Dendritic cell treated with granulocyte-macrophage colony-stimulating factor and Interleukin-4, amounts not matched to agents 40 ng/mL and 50 ng/mL, for 4 days (primary cell): ENCODE data around the gene B9D1.

Source experiments
- H3K27ac Mint-ChIP-seq: one replicate; pipeline ENCODE4 v1.8.0; 2022; ENCODE audit warnings: mild to moderate bottlenecking, mixed read lengths
- H3K27me3 Mint-ChIP-seq: one replicate; pipeline ENCODE4 v1.8.0; 2022; ENCODE audit warnings: mild to moderate bottlenecking, mixed read lengths
- H3K36me3 Mint-ChIP-seq: one replicate; pipeline ENCODE4 v1.8.0; 2022; ENCODE audit warnings: low read depth, mixed read lengths
- H3K4me1 Mint-ChIP-seq: one replicate; pipeline ENCODE4 v1.8.0; 2022; ENCODE audit warnings: low read depth, mixed read lengths
- H3K4me3 Mint-ChIP-seq: one replicate; pipeline ENCODE4 v1.8.0; 2022; ENCODE audit warnings: mild to moderate bottlenecking, moderate library complexity, mixed read lengths
- H3K9me3 Mint-ChIP-seq: one replicate; pipeline ENCODE4 v1.8.0; 2022; ENCODE audit warnings: mixed read lengths
- intact Hi-C: fragments of 100-400 bp; cut with micrococcal nuclease; formaldehyde crosslinking; loops from one replicate; pipeline ENCODE4 v1.15.0; 2022

B9D1 gene, protein sequence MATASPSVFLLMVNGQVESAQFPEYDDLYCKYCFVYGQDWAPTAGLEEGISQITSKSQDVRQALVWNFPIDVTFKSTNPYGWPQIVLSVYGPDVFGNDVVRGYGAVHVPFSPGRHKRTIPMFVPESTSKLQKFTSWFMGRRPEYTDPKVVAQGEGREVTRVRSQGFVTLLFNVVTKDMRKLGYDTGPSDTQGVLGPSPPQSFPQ

DNA sequence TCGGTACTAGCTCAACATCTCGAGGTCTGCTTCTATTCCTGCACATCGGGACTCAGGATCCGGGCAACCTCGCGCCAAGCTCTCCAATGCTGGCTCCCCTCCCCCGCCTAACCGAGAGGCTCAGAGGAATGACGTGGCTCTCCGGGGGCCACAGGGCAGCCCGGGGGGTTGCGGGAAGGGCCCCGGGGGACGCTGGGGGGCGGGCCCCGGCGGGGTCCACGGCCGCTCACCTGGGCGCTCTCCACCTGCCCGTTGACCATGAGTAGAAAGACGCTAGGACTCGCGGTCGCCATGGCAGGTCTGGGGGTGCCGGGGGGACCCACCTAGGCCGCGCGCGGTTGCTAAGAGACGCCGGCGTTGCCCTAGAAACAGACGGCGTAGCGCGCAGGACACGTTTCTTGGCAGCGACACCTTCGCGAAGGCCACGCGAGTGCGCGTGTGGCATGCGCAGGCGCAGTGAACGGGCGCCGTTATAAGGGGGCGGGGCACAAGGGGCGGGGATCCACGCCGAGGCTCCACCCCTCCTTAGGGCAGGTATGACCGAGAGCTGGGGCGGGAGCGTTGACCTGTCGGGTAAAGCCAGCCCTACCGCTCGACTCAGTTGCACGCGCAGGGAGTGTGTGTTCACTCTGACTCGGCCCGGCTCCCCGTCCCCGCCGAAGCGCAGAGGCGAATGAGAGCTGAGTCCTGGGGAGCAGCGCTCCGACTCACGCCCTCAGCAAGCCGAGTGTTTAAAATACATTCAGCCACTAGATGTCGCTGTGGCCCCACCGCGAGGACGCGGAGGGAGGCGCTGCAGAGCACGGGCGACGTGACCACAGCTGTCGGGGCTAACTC, at the start of gene B9D1:
Gene B9D1 (minus strand): TSS at position 447 of the 837 bp plus-strand sequence. CDS start 154 bp downstream, at position 293.
- intact Hi-C loops, result loop anchor here (1.0 to 5.0 kb wide), 4 partner anchors 85 to 404 kb away; no protein-coding TSS in a partner anchor
- H3K9me3 Mint-ChIP-seq, result no peaks in the 10 kb centered on the region
- H3K4me3 Mint-ChIP-seq, result peak within 1 kb of the TSS; percentile 76
- no peaks in the 10 kb centered on the region for H3K36me3 Mint-ChIP-seq
- H3K27me3 Mint-ChIP-seq, result peaks cover 67% of the 10 kb centered on the region
- peak within 1 kb of the TSS; percentile 53 for H3K27ac Mint-ChIP-seq
- no peaks in the 10 kb centered on the region for H3K4me1 Mint-ChIP-seq

DNA sequence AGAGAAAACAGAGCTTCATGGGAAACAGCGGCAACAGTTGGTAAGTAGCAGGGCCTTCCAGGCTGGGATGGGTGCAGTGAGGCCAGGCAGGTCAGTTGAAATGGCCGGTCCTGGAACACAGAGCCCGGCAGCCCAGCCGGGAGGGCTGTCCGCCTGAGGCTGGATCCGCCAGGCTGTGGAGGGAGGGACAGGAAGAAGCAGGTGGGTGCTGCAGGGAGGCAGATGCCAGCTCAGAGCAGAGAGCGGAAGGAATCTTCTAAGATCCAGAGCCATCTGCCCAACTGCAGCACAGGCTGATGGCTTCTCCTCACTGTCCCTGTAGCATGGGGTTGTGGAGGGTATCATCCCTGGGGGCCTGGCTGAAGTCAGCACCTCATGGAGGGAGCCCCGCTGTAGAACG, 49.1 kb upstream of the B9D1 start:
- H3K27me3 Mint-ChIP-seq, result peaks cover 37% of the 10 kb centered on the region
- no peak overlapping the region for H3K27ac Mint-ChIP-seq
- H3K4me1 Mint-ChIP-seq, result peaks cover 5% of the 10 kb centered on the region
- no peaks in the 10 kb centered on the region for H3K36me3 Mint-ChIP-seq
- no peaks in the 10 kb centered on the region for H3K9me3 Mint-ChIP-seq
- H3K4me3 Mint-ChIP-seq, result no peak overlapping the region
- intact Hi-C loops, result no loop called here

DNA sequence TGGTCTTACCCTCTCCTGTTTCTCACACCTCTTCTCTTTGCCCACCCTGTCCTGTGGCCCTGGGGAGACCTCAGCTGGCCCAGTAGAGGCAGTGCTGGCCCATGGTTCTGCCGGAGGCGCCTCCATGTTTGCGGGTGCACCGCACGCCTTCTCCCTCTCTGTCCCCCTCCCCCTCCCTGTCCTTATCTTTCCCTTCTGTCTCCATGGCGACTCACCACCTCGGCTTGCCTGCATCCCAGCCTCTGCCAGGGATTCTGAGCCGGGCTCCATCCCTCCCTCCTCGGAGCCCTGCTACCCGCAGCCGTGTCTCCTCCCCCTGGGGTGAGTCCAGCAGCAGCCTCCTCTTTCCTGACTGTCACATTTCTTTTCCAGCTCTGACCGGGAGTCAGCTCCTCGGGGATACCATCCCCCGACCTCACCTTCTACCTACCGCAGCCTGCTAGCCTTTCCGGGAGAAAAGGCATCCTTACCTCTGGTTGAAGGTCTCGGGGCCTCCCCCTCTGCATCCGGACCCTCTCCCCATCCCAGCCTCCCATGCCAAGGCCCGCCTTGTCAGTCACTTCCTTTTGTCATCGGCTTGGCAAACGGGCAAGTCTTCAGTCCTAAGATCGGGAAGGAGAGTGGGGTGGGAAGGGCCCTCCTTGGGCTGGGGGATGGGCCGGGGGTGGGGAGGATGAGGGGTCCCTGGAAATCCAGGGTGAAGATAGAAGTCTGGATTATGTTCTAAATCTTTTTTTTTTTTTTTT, 48.5 kb upstream of the B9D1 start, which contains the start of gene RNF112:
Gene RNF112 (plus strand): TSS at position 358 of the 746 bp plus-strand sequence. CDS start 177 bp downstream, at position 535.
- Mint-ChIP-seq H3K27me3 (peaks cover 35% of the 10 kb centered on the region), H3K4me3 (no peak within 1 kb of the TSS), H3K9me3 (no peaks in the 10 kb centered on the region), H3K36me3 (no peaks in the 10 kb centered on the region), H3K4me1 (peaks cover 5% of the 10 kb centered on the region), H3K27ac (no peak within 1 kb of the TSS)
- intact Hi-C loops, result no loop called here

DNA sequence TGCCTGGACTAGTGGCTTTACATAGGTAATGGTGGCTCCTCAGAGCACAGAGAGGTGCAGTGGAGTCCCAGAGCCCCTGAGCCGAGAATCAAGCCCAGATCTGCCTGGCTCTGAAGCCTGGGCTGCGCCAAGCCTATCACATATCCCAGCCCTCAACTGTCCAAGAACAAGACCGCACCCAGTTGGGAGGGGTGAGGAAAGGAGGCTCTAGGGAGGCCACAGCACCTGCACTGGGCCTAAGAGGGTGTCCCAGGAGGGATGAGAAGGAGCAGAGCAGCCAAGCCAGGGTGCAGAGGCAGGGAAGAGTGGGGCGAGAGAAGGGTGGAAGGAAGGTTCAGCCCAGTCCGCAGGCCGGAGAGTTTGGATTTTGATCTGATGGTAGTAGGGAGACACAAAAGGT, 47.6 kb upstream of the B9D1 start:
- intact Hi-C loops, result no loop called here
- Mint-ChIP-seq H3K4me1 (peaks cover 5% of the 10 kb centered on the region), H3K36me3 (no peaks in the 10 kb centered on the region)

DNA sequence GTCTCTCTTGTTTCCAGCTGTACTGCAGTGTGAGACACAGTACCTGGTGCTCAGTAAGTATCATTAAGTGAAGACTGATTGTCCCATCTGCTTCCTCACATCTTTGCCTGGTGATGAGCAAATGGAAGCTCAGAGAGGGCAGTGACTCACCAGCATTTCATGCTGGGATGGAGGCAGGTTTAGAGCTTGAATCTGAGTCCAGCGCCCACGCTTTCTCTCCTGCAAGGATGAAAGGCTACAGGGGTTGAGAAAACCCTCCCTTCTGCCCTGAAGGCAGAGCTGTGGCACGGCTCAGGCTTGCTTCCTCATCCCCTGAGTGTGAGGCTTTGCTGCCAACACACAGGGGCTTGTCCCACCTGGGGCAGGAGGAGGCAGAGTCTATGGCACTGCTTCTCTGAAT, 47.0 kb upstream of the B9D1 start:
- Mint-ChIP-seq H3K4me3 (no peak overlapping the region), H3K36me3 (no peaks in the 10 kb centered on the region), H3K4me1 (peaks cover 5% of the 10 kb centered on the region), H3K9me3 (no peaks in the 10 kb centered on the region), H3K27me3 (peaks cover 25% of the 10 kb centered on the region), H3K27ac (no peak overlapping the region)
- intact Hi-C loops, result no loop called here

More for the DNA sequence above, 47.6 kb upstream of the B9D1 start:
- H3K4me3 Mint-ChIP-seq, result no peak overlapping the region
- no peak overlapping the region for H3K27ac Mint-ChIP-seq
- H3K27me3 Mint-ChIP-seq, result peaks cover 29% of the 10 kb centered on the region
- H3K9me3 Mint-ChIP-seq, result no peaks in the 10 kb centered on the region

DNA sequence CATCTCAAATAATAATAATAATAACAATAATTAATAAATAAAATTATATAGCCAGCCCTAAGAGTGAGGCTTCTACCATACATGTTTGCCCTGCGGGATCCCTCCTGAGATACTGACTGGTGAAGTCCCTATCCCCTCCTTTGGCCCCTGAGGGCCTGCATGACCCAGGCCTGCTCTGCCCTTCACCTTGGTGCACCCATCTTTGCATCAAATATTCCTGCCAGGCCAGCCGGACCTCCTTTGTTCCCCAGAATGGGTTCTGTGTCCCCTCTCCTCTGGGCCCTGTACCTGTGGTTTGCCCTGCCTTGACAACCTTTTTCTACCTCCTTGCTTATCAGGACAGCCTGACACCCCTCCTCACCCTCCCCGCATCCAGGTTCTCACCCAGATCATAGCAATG, 46.5 kb upstream of the B9D1 start:
- Mint-ChIP-seq H3K27ac (no peak overlapping the region), H3K27me3 (peaks cover 22% of the 10 kb centered on the region), H3K36me3 (no peaks in the 10 kb centered on the region), H3K9me3 (no peaks in the 10 kb centered on the region), H3K4me3 (no peak overlapping the region), H3K4me1 (peaks cover 5% of the 10 kb centered on the region)
- intact Hi-C loops, result no loop called here

DNA sequence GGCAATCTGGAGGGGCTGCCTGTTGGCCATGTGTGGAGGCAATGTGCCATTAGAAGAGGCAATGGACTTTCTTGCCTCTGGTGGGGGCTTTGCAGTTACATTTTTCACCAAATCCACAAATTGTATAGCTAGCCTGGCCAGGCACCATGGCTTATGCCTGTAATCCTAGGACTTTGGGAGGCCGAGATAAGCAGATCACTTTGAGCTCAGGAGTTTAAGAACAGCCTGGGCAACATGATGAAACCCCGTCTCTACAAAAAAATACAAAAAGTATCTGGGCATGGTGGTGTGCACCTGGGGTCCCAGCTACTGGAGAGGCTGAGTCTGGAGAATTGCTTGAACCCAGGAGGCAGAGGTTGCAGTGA, 45.8 kb upstream of the B9D1 start:
- Mint-ChIP-seq H3K9me3 (no peaks in the 10 kb centered on the region), H3K36me3 (no peaks in the 10 kb centered on the region), H3K27me3 (peaks cover 22% of the 10 kb centered on the region), H3K27ac (no peak overlapping the region), H3K4me3 (no peak overlapping the region), H3K4me1 (peaks cover 5% of the 10 kb centered on the region)
- intact Hi-C loops, result no loop called here

DNA sequence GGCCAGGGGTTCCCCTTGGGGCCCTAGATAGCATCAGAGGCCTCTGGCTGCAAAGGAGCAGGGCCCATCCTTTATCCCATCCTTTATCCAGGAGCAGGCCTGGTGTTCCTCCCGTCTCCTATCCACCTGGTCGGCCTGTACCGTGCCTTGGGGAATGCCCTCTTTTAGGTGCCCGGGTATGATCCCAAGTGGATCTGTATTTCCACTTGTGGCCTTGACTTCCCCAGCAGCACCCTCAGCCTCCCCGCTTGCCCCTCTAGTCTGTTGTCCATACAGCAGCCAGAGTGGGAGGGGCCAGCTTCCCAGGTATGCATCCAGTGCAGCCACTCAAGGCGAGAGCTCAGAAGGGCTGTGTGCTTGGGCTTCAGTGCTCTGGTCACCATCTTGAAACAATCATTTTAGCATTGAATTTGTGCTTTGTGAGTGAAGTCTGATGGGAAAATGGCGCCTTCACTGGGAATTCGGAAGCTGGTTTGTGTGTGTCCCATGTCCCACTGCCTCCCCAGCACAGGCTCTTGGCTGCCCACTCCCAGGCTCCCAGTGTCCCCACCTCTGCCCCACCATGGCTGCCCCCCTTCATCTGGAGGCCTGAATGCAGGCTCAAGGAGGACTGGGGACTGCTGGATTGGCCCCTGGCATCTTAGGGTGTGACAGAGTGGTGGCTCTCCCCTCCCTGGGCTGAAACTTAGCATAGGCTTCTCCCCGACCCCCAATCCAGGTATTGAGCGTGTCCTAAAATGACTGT, 45.2 kb upstream of the B9D1 start:
- Mint-ChIP-seq H3K4me3 (no peak overlapping the region), H3K9me3 (no peaks in the 10 kb centered on the region), H3K27ac (no peak overlapping the region), H3K27me3 (peaks cover 19% of the 10 kb centered on the region), H3K4me1 (peaks cover 8% of the 10 kb centered on the region), H3K36me3 (no peaks in the 10 kb centered on the region)
- intact Hi-C loops, result no loop called here

DNA sequence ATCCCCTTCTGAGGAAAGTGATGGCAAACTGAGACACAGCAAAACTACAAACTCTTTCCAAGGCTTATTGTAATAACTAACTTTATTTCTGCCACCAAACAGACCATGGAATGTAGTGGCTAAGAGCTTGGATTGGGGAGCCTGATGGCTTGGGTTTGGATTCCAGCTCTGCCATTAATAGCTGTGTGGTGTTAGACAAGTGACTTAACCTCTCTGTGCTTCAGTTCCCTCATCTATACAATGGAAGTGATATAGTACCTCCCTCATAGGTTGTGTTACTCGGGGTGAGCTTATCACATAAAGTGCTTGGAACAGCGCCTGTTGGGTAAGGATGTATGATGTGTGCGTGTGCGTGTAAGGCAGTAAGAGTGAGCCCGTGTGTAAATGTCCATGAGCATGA, 42.6 kb upstream of the B9D1 start:
- H3K4me1 Mint-ChIP-seq, result peaks cover 13% of the 10 kb centered on the region
- H3K9me3 Mint-ChIP-seq, result no peaks in the 10 kb centered on the region
- intact Hi-C loops, result no loop called here
- H3K27ac Mint-ChIP-seq, result no peak overlapping the region
- no peak overlapping the region for H3K4me3 Mint-ChIP-seq
- H3K27me3 Mint-ChIP-seq, result peaks cover 7% of the 10 kb centered on the region
- no peaks in the 10 kb centered on the region for H3K36me3 Mint-ChIP-seq

DNA sequence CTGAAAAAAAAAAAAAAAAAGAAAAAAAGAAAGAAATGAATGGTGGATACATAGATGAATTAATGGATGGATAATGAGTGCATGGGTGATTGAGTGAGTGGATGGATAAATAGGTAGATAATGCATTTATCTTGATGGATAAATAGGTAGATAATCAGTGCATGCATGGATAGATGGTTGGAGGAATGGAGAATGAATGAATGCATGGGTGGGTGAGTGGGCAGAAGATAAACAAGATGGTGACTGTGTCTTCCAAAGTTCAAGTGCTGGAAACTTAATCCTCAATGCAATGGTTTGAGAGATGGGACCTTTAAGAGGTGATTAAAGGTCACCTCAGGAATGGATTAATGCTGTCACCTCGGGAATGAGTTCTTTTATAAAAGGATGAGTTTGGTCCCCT, 41.7 kb upstream of the B9D1 start:
- intact Hi-C loops, result no loop called here
- peaks cover 7% of the 10 kb centered on the region for H3K27me3 Mint-ChIP-seq
- peaks cover 18% of the 10 kb centered on the region for H3K4me1 Mint-ChIP-seq
- H3K9me3 Mint-ChIP-seq, result no peaks in the 10 kb centered on the region
- H3K36me3 Mint-ChIP-seq, result no peaks in the 10 kb centered on the region
- H3K27ac Mint-ChIP-seq, result no peak overlapping the region
- H3K4me3 Mint-ChIP-seq, result no peak overlapping the region

DNA sequence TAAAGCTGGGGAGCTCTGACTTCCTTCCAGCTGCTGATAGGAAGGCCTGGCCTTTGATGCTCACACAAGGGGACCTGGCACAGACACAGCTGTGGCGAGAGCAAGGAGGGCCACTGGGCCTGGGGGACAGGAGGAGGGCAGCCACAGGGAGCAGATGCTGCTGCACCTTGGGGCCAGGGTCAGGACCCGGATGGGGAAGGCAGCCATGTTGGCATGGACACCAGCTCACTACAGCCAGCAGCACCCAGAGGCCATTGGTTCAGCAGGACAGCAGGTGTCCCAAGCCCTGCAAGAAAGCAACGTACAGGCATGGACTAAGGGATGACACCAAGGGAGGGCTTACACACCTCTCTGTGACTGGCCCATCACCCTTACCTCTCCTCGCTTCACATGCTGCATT, 40.5 kb upstream of the B9D1 start:
- no peak overlapping the region for H3K27ac Mint-ChIP-seq
- intact Hi-C loops, result no loop called here
- no peak overlapping the region for H3K4me3 Mint-ChIP-seq
- peaks cover 29% of the 10 kb centered on the region for H3K4me1 Mint-ChIP-seq
- no peaks in the 10 kb centered on the region for H3K36me3 Mint-ChIP-seq
- no peaks in the 10 kb centered on the region for H3K9me3 Mint-ChIP-seq
- peaks cover 7% of the 10 kb centered on the region for H3K27me3 Mint-ChIP-seq

DNA sequence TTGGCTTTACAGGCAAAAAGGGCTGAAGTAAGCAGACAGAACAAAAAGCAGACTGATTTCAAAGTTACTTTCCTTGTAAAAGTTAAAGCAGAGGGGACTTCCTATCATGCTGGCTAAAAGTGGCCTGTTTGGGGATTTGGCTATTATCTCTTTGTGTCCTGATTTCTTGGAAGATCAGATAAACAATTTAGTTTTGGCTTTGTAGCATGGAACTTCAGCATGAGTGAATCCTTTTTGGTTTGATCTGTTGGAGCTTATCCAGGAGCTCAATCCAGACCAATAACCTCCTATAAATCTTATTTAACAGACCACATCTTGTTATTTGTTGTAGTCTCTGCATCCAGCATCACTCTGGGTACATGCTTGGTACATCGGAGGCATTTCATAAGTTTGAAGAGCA, 39.6 kb upstream of the B9D1 start:
- no peaks in the 10 kb centered on the region for H3K9me3 Mint-ChIP-seq
- peaks cover 7% of the 10 kb centered on the region for H3K27me3 Mint-ChIP-seq
- H3K36me3 Mint-ChIP-seq, result no peaks in the 10 kb centered on the region
- H3K4me1 Mint-ChIP-seq, result peaks cover 31% of the 10 kb centered on the region
- no peak overlapping the region for H3K27ac Mint-ChIP-seq
- H3K4me3 Mint-ChIP-seq, result no peak overlapping the region
- intact Hi-C loops, result no loop called here

DNA sequence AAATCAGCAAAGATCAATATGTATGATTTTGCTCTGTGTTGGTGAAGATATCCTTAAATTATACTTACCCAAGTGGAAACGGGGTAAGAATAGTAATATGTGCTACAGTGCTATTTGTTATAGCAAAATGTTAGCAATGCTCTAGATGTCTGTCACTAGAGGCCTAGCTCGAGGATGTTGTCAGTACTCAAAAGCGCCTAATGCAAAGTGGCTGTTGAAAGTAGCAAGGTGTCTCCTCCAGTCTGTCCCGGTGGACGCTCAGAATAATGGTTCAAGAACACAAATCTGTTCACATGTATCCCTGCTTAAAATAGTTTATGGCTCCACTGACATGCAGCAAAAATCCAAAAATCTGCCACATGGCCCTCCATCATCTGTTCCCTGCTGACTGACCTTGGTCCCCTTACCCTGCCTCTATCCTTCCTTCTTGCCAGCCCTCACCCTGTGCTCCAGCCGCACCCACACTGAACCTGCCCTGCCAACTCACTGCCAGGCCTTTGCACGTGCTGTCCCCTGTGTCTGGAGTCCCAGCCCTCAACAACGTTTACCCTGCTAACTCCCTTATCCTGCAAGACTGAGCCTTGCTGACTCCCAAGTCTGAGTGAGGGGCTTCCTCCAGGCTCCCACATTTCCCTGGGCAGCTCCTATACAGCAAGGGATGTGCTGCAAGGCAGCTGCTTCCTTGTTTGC, 38.9 kb upstream of the B9D1 start:
- H3K4me3 Mint-ChIP-seq, result no peak overlapping the region
- no peak overlapping the region for H3K27ac Mint-ChIP-seq
- H3K36me3 Mint-ChIP-seq, result no peaks in the 10 kb centered on the region
- peaks cover 31% of the 10 kb centered on the region for H3K4me1 Mint-ChIP-seq
- H3K27me3 Mint-ChIP-seq, result peaks cover 7% of the 10 kb centered on the region
- intact Hi-C loops, result no loop called here
- H3K9me3 Mint-ChIP-seq, result no peaks in the 10 kb centered on the region
